Endothelial cell of umbilical vein (primary cell): ENCODE data around the gene LRRC42. TPM values are rescaled to one million over a fixed set of nuclear protein-coding genes. Genes with fewer than 3 reads are reported as not detected.

Source experiments
- BruUV-seq: library from RNA; stranded (reverse); fragments of 400-500 nt; replicated peaks from 2 replicates; lab custom pipeline; 2021; lab: Mats Ljungman, UMichigan
- CTCF ChIA-PET: fragments of 300-600, 350-600 bp; sonication (Branson Sonifier 250); formaldehyde crosslinking; loops from one replicate; lab custom pipeline; 2021; ENCODE audit warnings: antibody characterized with exemption, inconsistent platforms; lab: Charles Lee
- POLR2A ChIA-PET: fragments of 300-600, 350-600 bp; sonication (Branson Sonifier 250); formaldehyde crosslinking; loops from one replicate; lab custom pipeline; 2021; ENCODE audit warnings: antibody characterized with exemption, inconsistent platforms; lab: Charles Lee
- DNase-seq: peaks from one replicate; pipeline ENCODE4 v3.0.0-alpha.2; 2011; ENCODE audit warnings: low read depth, low spot score
- FAIRE-seq: peaks from 2 replicates; lab custom pipeline; 2011; peaks lifted over from hg19 to GRCh38; lab: Jason Lieb, UNC
- H2AFZ ChIP-seq: 2 replicates; pipeline ENCODE4 v1.6.0; 2012; ENCODE audit warnings: low read depth, low read length, control low read depth, inconsistent platforms
- H3K27ac ChIP-seq: 2 replicates; pipeline ENCODE4 v1.5.1; 2011; ENCODE audit warnings: low read depth, mild to moderate bottlenecking, control low read depth, low read length, moderate library complexity; ENCODE audit not compliant: insufficient read depth
- H3K27me3 ChIP-seq, 2 experiments: 2 replicates each; pipeline versions ENCODE4 v1.6.0 to v1.6.1; 2011; ENCODE audit warnings: low read length in 2 of 2, mixed read lengths in 1 of 2; ENCODE audit not compliant: control insufficient read depth in 2 of 2, insufficient read depth in 2 of 2
- H3K36me3 ChIP-seq, 2 experiments: 2 replicates in 1 of 2; 3 replicates in 1 of 2; pipeline ENCODE4 v1.5.1; 2011; ENCODE audit warnings: low read length in 2 of 2, mild to moderate bottlenecking in 1 of 2, moderate library complexity in 1 of 2; ENCODE audit not compliant: control insufficient read depth in 2 of 2, insufficient read depth in 2 of 2; ENCODE audit errors: extremely low read depth in 1 of 2
- H3K4me1 ChIP-seq: 3 replicates; pipeline ENCODE4 v1.5.1; 2011; ENCODE audit warnings: mild to moderate bottlenecking, low read length; ENCODE audit not compliant: control insufficient read depth, insufficient read depth; ENCODE audit errors: extremely low read depth
- H3K4me2 ChIP-seq: 2 replicates; pipeline ENCODE4 v1.6.1; 2011; ENCODE audit warnings: low read length, control low read depth, mixed read lengths; ENCODE audit not compliant: insufficient read depth
- H3K4me3 ChIP-seq, 3 experiments: fragments of 200-600 bp in 1 of 3; sonication (generic), shearing (Covaris generic) in 1 of 3; replicated peaks in 1 of 3; 2 replicates each; pipeline ENCODE4 v1.5.1; 2011 to 2016; ENCODE audit warnings: control low read depth in 3 of 3, low read length in 3 of 3, mild to moderate bottlenecking in 2 of 3, inconsistent platforms in 1 of 3, low read depth in 1 of 3, moderate library complexity in 1 of 3; ENCODE audit not compliant: insufficient read depth in 1 of 3
- H3K79me2 ChIP-seq: 2 replicates; pipeline ENCODE4 v1.6.0; 2012; ENCODE audit warnings: low read length, inconsistent platforms; ENCODE audit not compliant: control insufficient read depth, insufficient read depth
- H3K9ac ChIP-seq: replicated peaks from 2 replicates; pipeline ENCODE3; 2011; ENCODE audit warnings: low read length, control low read depth; ENCODE audit not compliant: insufficient read depth; ENCODE audit errors: extremely low read depth
- H3K9me1 ChIP-seq: replicated peaks from 3 replicates; pipeline ENCODE4 v1.6.0; 2011; ENCODE audit warnings: mild to moderate bottlenecking, low read length; ENCODE audit not compliant: control insufficient read depth, insufficient read depth; ENCODE audit errors: extremely low read depth
- H3K9me3 ChIP-seq: replicated peaks from 2 replicates; pipeline ENCODE4 v1.5.1; 2012; ENCODE audit warnings: low read length, inconsistent platforms; ENCODE audit not compliant: control insufficient read depth, insufficient read depth
- H4K20me1 ChIP-seq: replicated peaks from 2 replicates; pipeline ENCODE3; 2011; ENCODE audit warnings: mild to moderate bottlenecking, low read length; ENCODE audit not compliant: control insufficient read depth, insufficient read depth; ENCODE audit errors: extremely low read depth
- EZH2 ChIP-seq: IDR thresholded peaks from 2 replicates; pipeline ENCODE4 v1.6.1; 2012; ENCODE audit warnings: borderline replicate concordance, low read depth, mild to moderate bottlenecking, moderate library complexity, low read length, inconsistent platforms; ENCODE audit not compliant: severe bottlenecking
- FOS ChIP-seq: IDR thresholded peaks from 2 replicates; pipeline ENCODE4 v1.6.1; 2011; ENCODE audit warnings: mild to moderate bottlenecking, low read length, moderate library complexity, borderline replicate concordance; ENCODE audit not compliant: insufficient read depth
- GATA2 ChIP-seq: IDR thresholded peaks from 2 replicates; pipeline ENCODE4 v1.7.0; 2011; ENCODE audit warnings: low read depth, mild to moderate bottlenecking, moderate library complexity, mixed read lengths, low read length; ENCODE audit not compliant: insufficient read length, insufficient read depth
- JUN ChIP-seq: IDR thresholded peaks from 2 replicates; pipeline ENCODE4 v1.6.1; 2011; ENCODE audit warnings: borderline replicate concordance, low read depth; ENCODE audit not compliant: insufficient read length, insufficient read depth
- MYC ChIP-seq: IDR thresholded peaks from one replicate; pipeline ENCODE4 v1.6.1; 2011; ENCODE audit warnings: mild to moderate bottlenecking, low read depth, low read length
- POLR2A ChIP-seq: IDR thresholded peaks from 2 replicates; pipeline ENCODE4 v1.6.1; 2012; ENCODE audit warnings: low read depth, mild to moderate bottlenecking, control low read depth, low read length
- POLR2AphosphoS5 ChIP-seq: IDR thresholded peaks from 2 replicates; pipeline ENCODE4 v1.6.1; 2012; ENCODE audit warnings: low read depth, mild to moderate bottlenecking, control low read depth, low read length, moderate library complexity; ENCODE audit not compliant: insufficient read depth
- dilution Hi-C: fragments of 300-500 bp; cut with MboI; formaldehyde crosslinking; loops from one replicate; pipeline ENCODE4 v1.15.0; 2019; ENCODE audit warnings: low sequenced_read_pairs; ENCODE audit not compliant: extremely low pct_ligation_motif_present
- intact Hi-C: fragments of 100-400 bp; cut with micrococcal nuclease; formaldehyde crosslinking; loops from one replicate; pipeline ENCODE4 v1.10.0; 2022
- polyA plus RNA-seq, 4 experiments: library from polyadenylated mRNA; depleted of rRNA in 3 of 4; stranded (reverse) in 3 of 4; unstranded in 1 of 4; fragments of >200 nt; gene quantifications; 2 replicates each; pipeline versions ENCODE4 v1.2.1 to v1.2.3, GENCODE V29; 2011 to 2012; ENCODE audit warnings: missing spikeins in 1 of 4
- total RNA-seq: library from RNA; stranded (reverse); gene quantifications from 2 replicates; pipeline ENCODE4 v1.2.3, GENCODE V29; 2021
- TF ChIP-seq, protein P1 (sequence below), 2 donors: IDR thresholded peaks; 1 replicate in 1 of 2; 2 replicates in 1 of 2; pipeline ENCODE4 v1.5.1; 2011; ENCODE audit warnings: low read length in 2 of 2, mild to moderate bottlenecking in 2 of 2, moderate library complexity in 2 of 2, control low read depth in 1 of 2, inconsistent platforms in 1 of 2, low read depth in 1 of 2; ENCODE audit not compliant: insufficient read depth in 1 of 2; ENCODE audit errors: extremely low read depth in 1 of 2
- TF ChIP-seq, protein P2 (sequence below): IDR thresholded peaks from 2 replicates; pipeline ENCODE4 v1.6.1; 2011; ENCODE audit not compliant: insufficient read depth, insufficient read length

Gene LRRC42
- total and polyA plus RNA-seq, 2 donors (not counting 3 experiments of a cell fraction or from before 2014, with no cell fraction given), result 25.3 to 26.1 TPM

DNA sequence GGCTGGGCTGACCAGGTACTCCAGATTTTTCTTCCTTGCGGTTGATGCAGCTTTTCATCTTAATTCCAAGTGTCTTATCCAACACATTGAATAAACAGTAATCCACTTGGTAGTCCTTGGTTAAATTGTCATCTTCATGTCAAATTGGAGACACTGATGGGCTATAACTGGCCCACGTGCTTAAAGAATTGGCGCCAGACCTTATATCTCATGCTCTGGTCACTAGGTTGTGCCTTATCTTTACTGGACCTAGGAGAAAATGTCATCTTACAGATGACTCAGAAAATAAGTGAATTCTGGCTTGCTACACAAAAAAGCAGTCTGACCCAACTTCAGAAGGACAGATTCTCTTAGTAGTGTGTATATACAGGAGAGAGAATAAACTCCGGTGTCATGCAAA is 16.2 kb downstream of the LRRC42 start:
- intact Hi-C loops, result no loop called here
- no peaks in the 10 kb centered on the region for H3K79me2 ChIP-seq
- no peak overlapping the region for H2AFZ ChIP-seq
- FAIRE-seq, result no peak
- no TSS peak for BruUV-seq
- no peak overlapping the region for H3K27ac ChIP-seq
- ChIA-PET CTCF (interaction anchor here (1.4 to 4.5 kb wide), 3 partner anchors 14 to 103 kb away, joined by 3 to 67 read pairs (median 7); no protein-coding TSS in a partner anchor), POLR2A (no interaction called here)
- no peak for DNase-seq
- H3K9me1 ChIP-seq, result no peaks in the 10 kb centered on the region
- dilution Hi-C loops, result no loop called here
- no peaks in the 10 kb centered on the region for H3K9me3 ChIP-seq
- no peaks in the 10 kb centered on the region for H4K20me1 ChIP-seq
- H3K9ac ChIP-seq, result no peak overlapping the region
- no peaks in the 10 kb centered on the region for H3K27me3 ChIP-seq
- TF ChIP-seq, protein P1, sequence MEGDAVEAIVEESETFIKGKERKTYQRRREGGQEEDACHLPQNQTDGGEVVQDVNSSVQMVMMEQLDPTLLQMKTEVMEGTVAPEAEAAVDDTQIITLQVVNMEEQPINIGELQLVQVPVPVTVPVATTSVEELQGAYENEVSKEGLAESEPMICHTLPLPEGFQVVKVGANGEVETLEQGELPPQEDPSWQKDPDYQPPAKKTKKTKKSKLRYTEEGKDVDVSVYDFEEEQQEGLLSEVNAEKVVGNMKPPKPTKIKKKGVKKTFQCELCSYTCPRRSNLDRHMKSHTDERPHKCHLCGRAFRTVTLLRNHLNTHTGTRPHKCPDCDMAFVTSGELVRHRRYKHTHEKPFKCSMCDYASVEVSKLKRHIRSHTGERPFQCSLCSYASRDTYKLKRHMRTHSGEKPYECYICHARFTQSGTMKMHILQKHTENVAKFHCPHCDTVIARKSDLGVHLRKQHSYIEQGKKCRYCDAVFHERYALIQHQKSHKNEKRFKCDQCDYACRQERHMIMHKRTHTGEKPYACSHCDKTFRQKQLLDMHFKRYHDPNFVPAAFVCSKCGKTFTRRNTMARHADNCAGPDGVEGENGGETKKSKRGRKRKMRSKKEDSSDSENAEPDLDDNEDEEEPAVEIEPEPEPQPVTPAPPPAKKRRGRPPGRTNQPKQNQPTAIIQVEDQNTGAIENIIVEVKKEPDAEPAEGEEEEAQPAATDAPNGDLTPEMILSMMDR (IDR thresholded peaks at IDR 0.05; ENCODE audit: extremely low read depth in 1 of 2, insufficient read depth in 1 of 2, low read depth in 1 of 2, low read length in 2 of 2), result no peak
- TF ChIP-seq GATA2 (no peak), POLR2AphosphoS5 (no peak), MYC (no peak), POLR2A (no peak), FOS (no peak), EZH2 (no peak), JUN (no peak)
- TF ChIP-seq, protein P2, sequence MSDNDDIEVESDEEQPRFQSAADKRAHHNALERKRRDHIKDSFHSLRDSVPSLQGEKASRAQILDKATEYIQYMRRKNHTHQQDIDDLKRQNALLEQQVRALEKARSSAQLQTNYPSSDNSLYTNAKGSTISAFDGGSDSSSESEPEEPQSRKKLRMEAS, result no peak
- H3K4me2 ChIP-seq, result no peak overlapping the region
- H3K36me3 ChIP-seq, result peaks cover 19 to 26% of the 10 kb centered on the region in 2 experiments
- H3K4me3 ChIP-seq, result no peak overlapping the region
- H3K4me1 ChIP-seq, result peaks cover under 1% of the 10 kb centered on the region
